Measurements from ENCODE around the gene POLDIP2. TPM values are rescaled to one million over a fixed set of nuclear protein-coding genes. Genes with fewer than 3 reads are reported as not detected.
A peak's percentile ranks its signal among the peaks of the same experiment; 100 is the strongest.

Gene POLDIP2
- total and polyA plus RNA-seq, 8 donors, result 41.9 to 118 (median 60.7) TPM

- WGBS, 5 donors, result 48 to 60% (median 50%) methylated on average over 3 of the region's 3 CpGs
- intact Hi-C loops (cut with DNase I; ENCODE audit: low total_unique reads), result no loop called here
- peaks cover 20 to 55% (median 27%) of the 10 kb centered on the region in 4 donors for H3K4me1 ChIP-seq
- no peak for DNase-seq
- no peak overlapping the region for H3K4me3 ChIP-seq
- H3K27me3 ChIP-seq, result no peaks in the 10 kb centered on the region
- H3K9me3 ChIP-seq, result no peaks in the 10 kb centered on the region
- no peak for TF ChIP-seq CTCF (IDR thresholded peaks at IDR 0.05)
- no peak for TF ChIP-seq POLR2A (IDR thresholded peaks at IDR 0.05)
- no peak for TF ChIP-seq POLR2AphosphoS5 (IDR thresholded peaks at IDR 0.05)
- TF ChIP-seq EP300 (IDR thresholded peaks at IDR 0.05), result no peak
- no peak overlapping the region for H3K27ac ChIP-seq
- peaks cover 36 to 64% (median 60%) of the 10 kb centered on the region in 4 donors for H3K36me3 ChIP-seq
Measured at GRCh38 chr17:28327709-28328108, 29.6 kb downstream of the POLDIP2 start.

GRCh38 chr17:28327031-28327607, 30.2 kb downstream of the POLDIP2 start:
- no peak for TF ChIP-seq POLR2AphosphoS5 (IDR thresholded peaks at IDR 0.05)
- Histone ChIP-seq H3K4me3 (no peak overlapping the region), H3K27me3 (no peaks in the 10 kb centered on the region), H3K36me3 (peaks cover 36 to 63% (median 59%) of the 10 kb centered on the region in 4 donors), H3K9me3 (no peaks in the 10 kb centered on the region), H3K4me1 (peaks cover 16 to 54% (median 26%) of the 10 kb centered on the region in 4 donors), H3K27ac (peak overlapping the region; percentile 12 to 81 (median 68))
- peak in 1 of 2 donors; percentile 16 for DNase-seq
- 77 to 93% (median 85%) methylated on average over 9 of the region's 9 CpGs for WGBS, 5 donors
- intact Hi-C loops (cut with DNase I; ENCODE audit: low total_unique reads), result no loop called here

- 31 to 61% (median 35%) methylated on average over 7 of the region's 7 CpGs for WGBS, 5 donors
- peak; percentile 52 to 84 for DNase-seq
- no peaks in the 10 kb centered on the region for H3K27me3 ChIP-seq
- no peak overlapping the region for H3K4me3 ChIP-seq
- H3K27ac ChIP-seq, result peak overlapping the region; percentile 42 to 81 (median 68)
- TF ChIP-seq CTCF (IDR thresholded peaks at IDR 0.05) (no peak), POLR2AphosphoS5 (IDR thresholded peaks at IDR 0.05) (peak in 1 of 3 donors; percentile 36)
- H3K9me3 ChIP-seq, result no peaks in the 10 kb centered on the region
- peaks cover 31 to 53% (median 50%) of the 10 kb centered on the region in 4 donors for H3K36me3 ChIP-seq
- intact Hi-C loops (cut with DNase I; ENCODE audit: low total_unique reads), result no loop called here
- peaks cover 15 to 58% (median 27%) of the 10 kb centered on the region in 4 donors for H3K4me1 ChIP-seq
Measured at GRCh38 chr17:28326114-28326513, 31.2 kb downstream of the POLDIP2 start.

- Histone ChIP-seq H3K9me3 (no peaks in the 10 kb centered on the region), H3K27me3 (no peaks in the 10 kb centered on the region), H3K36me3 (peaks cover 27 to 44% (median 41%) of the 10 kb centered on the region in 4 donors), H3K27ac (peak overlapping the region; percentile 41 to 81 (median 68)), H3K4me1 (peaks cover 19 to 67% (median 28%) of the 10 kb centered on the region in 4 donors), H3K4me3 (no peak overlapping the region)
- DNase-seq, result no peak
- WGBS, 5 donors, result 48 to 60% (median 53%) methylated on average over 5 of the region's 5 CpGs
- intact Hi-C loops (cut with DNase I; ENCODE audit: low total_unique reads), result no loop called here
- TF ChIP-seq POLR2AphosphoS5 (IDR thresholded peaks at IDR 0.05), result no peak
- TF ChIP-seq POLR2A (IDR thresholded peaks at IDR 0.05), result no peak
- TF ChIP-seq CTCF (IDR thresholded peaks at IDR 0.05), result no peak
- TF ChIP-seq EP300 (IDR thresholded peaks at IDR 0.05), result no peak
Measured at GRCh38 chr17:28325211-28325610, 32.1 kb downstream of the POLDIP2 start.

- TF ChIP-seq POLR2AphosphoS5 (IDR thresholded peaks at IDR 0.05) (no peak), EP300 (IDR thresholded peaks at IDR 0.05) (no peak), POLR2A (IDR thresholded peaks at IDR 0.05) (no peak), CTCF (IDR thresholded peaks at IDR 0.05) (no peak)
- 43 to 63% (median 52%) methylated on average over 3 of the region's 3 CpGs for WGBS, 5 donors
- intact Hi-C loops (cut with DNase I; ENCODE audit: low total_unique reads), result no loop called here
- Histone ChIP-seq H3K27me3 (no peaks in the 10 kb centered on the region), H3K9me3 (no peaks in the 10 kb centered on the region), H3K36me3 (peaks cover 27 to 40% (median 37%) of the 10 kb centered on the region in 4 donors), H3K27ac (peak overlapping the region; percentile 64 to 81 (median 68)), H3K4me3 (no peak overlapping the region), H3K4me1 (peaks cover 24 to 72% (median 30%) of the 10 kb centered on the region in 4 donors)
- DNase-seq, result no peak
Measured at GRCh38 chr17:28324781-28325180, 32.5 kb downstream of the POLDIP2 start.

All from stomach (tissue), 9 donors.